Epithelial cell of proximal tubule (primary cell): ENCODE data around the gene TFAP2D. TPM values are rescaled to one million over a fixed set of nuclear protein-coding genes. Genes with fewer than 3 reads are reported as not detected.

Experiments
- DNase-seq: peaks from one replicate; pipeline ENCODE4 v3.0.0-alpha.2; 2011; ENCODE audit warnings: low read depth
- H3K4me3 ChIP-seq: 2 replicates; pipeline ENCODE4 v1.5.1; 2011; ENCODE audit warnings: low read depth, mild to moderate bottlenecking, low read length
- CTCF ChIP-seq: conservative IDR thresholded peaks from 2 replicates; pipeline ENCODE4 v1.5.1; 2012; ENCODE audit warnings: low read depth, mild to moderate bottlenecking, low read length
- total RNA-seq: library from RNA; depleted of rRNA; stranded (reverse); fragments of >200 nt; gene quantifications from 2 replicates; pipeline ENCODE4 v1.2.3, GENCODE V29; 2015

TFAP2D gene
- total RNA-seq, 1 donor from 2014 or later: not detected

DNA sequence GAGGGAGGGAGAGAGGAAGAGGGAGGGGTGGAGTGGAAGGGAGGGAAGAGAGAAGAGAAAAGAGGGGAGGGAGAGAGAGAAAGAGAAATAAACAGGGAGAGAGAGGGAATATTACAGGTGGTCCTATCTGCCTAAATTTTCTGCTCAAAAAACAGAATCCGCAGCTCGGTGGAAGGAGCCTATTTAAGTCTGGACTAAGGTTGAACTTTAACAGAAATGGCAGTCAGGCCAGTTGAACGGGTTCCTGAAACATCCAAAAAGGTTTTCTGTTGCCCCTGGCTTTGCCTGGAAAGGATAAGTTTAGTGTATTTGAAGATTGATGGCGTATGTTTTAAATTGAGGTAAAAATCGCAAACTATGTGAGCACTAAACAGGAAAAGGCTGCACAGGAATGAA, 107.5 kb downstream of the TFAP2D start:
- TF ChIP-seq CTCF: no peak
- no peak for DNase-seq
- peak overlapping the region; percentile 57 for H3K4me3 ChIP-seq

GRCh38 chr6:50821441-50822077, 108.2 kb downstream of the TFAP2D start:
- TF ChIP-seq CTCF: no peak
- no peak for DNase-seq
- H3K4me3 ChIP-seq: peak overlapping the region; percentile 57

- DNase-seq: no peak
- no peak for TF ChIP-seq CTCF
- peak overlapping the region; percentile 57 for H3K4me3 ChIP-seq
Measured at GRCh38 chr6:50822078-50822476, 108.8 kb downstream of the TFAP2D start.

Other genes with a start within 250 kb of the TFAP2D start
- 4.6 and 8.3 TPM in 2 replicates for gene TFAP2B, start 105.3 kb downstream of the TFAP2D start, total RNA-seq